ENCODE measurements around the gene CREB3L2. TPM values are rescaled to one million over a fixed set of nuclear protein-coding genes. Genes with fewer than 3 reads are reported as not detected.
"Not testable (repeated sequence)": the region's sequence is repeated elsewhere in the genome, so short reads cannot be mapped to it uniquely, and the experiment has no call there.

CREB3L2 gene
- polyA plus RNA-seq, 1 experiment: 57.8 TPM

GRCh38 chr7:137908106-137908505, 93.8 kb downstream of the CREB3L2 start:
- no peaks in the 10 kb centered on the region for H3K27me3 ChIP-seq (ENCODE audit: control insufficient read depth, insufficient read depth, low read length)
- POLR2A ChIA-PET: interaction anchor here (0.6 kb wide), 1 partner anchor 95 kb away, joined by 3 read pairs; no protein-coding TSS in a partner anchor

GRCh38 chr7:137906636-137907035, 95.2 kb downstream of the CREB3L2 start:
- ChIA-PET CTCF (interaction anchor here (0.8 to 9.9 kb wide), 3 partner anchors 100 to 832 kb away, joined by 3 to 365 read pairs (median 5); partner anchors contain the start of gene CREB3L2), POLR2A (interaction anchor here (0.6 kb wide), 1 partner anchor 96 kb away, joined by 3 read pairs; no protein-coding TSS in a partner anchor)
- H3K9me3 ChIP-seq (ENCODE audit: control insufficient read depth, insufficient read depth, low read length); DNase-seq (ENCODE audit: low read depth, low spot score); H3K4me3 ChIP-seq (ENCODE audit: low read depth, low read length); H3K27me3 ChIP-seq (ENCODE audit: control insufficient read depth, insufficient read depth, low read length); H3K27ac ChIP-seq (ENCODE audit: low read depth, low read length): not testable (repeated sequence)

More at GRCh38 chr7:137908106-137908505, 93.8 kb downstream of the CREB3L2 start:
- Histone ChIP-seq H3K4me3 (ENCODE audit: low read depth, low read length) (no peak overlapping the region), H3K27ac (ENCODE audit: low read depth, low read length) (no peak overlapping the region), H3K9me3 (ENCODE audit: control insufficient read depth, insufficient read depth, low read length) (no peaks in the 10 kb centered on the region)
- no peak for TF ChIP-seq CTCF (IDR thresholded peaks at IDR 0.05; ENCODE audit: low read depth, low read length)
- no peak for DNase-seq (ENCODE audit: low read depth, low spot score)
- CTCF ChIA-PET: interaction anchor here (1.3 to 9.9 kb wide), 2 partner anchors 98 to 282 kb away, joined by 4 to 365 read pairs; partner anchors contain the start of gene CREB3L2

- Histone ChIP-seq H3K9me3 (ENCODE audit: control insufficient read depth, insufficient read depth, low read length) (no peaks in the 10 kb centered on the region), H3K4me3 (ENCODE audit: low read depth, low read length) (no peak overlapping the region), H3K27ac (ENCODE audit: low read depth, low read length) (no peak overlapping the region), H3K27me3 (ENCODE audit: control insufficient read depth, insufficient read depth, low read length) (no peaks in the 10 kb centered on the region)
- 0 out of 2 replicates have a peak, but pooled peaks have one; percentile 1 for TF ChIP-seq CTCF (IDR thresholded peaks at IDR 0.05; ENCODE audit: low read depth, low read length)
- ChIA-PET POLR2A (interaction anchor here (1.0 to 1.2 kb wide), 2 partner anchors 9 to 38 kb away, joined by 3 read pairs; no protein-coding TSS in a partner anchor), CTCF (interaction anchor here (1.0 to 9.9 kb wide), 8 partner anchors 23 to 303 kb away, joined by 3 to 365 read pairs (median 12); partner anchors contain the start of gene CREB3L2)
- no peak for DNase-seq (ENCODE audit: low read depth, low spot score)
Measured at GRCh38 chr7:137904833-137905232, 97.1 kb downstream of the CREB3L2 start.

- Histone ChIP-seq H3K27me3 (ENCODE audit: control insufficient read depth, insufficient read depth, low read length) (no peaks in the 10 kb centered on the region), H3K27ac (ENCODE audit: low read depth, low read length) (peak overlapping the region; percentile 39), H3K9me3 (ENCODE audit: control insufficient read depth, insufficient read depth, low read length) (no peaks in the 10 kb centered on the region), H3K4me3 (ENCODE audit: low read depth, low read length) (no peak overlapping the region)
- ChIA-PET POLR2A (interaction anchor here (1.0 to 1.2 kb wide), 2 partner anchors 8 to 50 kb away, joined by 3 read pairs; no protein-coding TSS in a partner anchor), CTCF (interaction anchor here (0.7 to 9.9 kb wide), 27 partner anchors 9 to 835 kb away, joined by 3 to 365 read pairs (median 5); partner anchors contain the start of gene CREB3L2)
- peak; percentile 72 for TF ChIP-seq CTCF (IDR thresholded peaks at IDR 0.05; ENCODE audit: low read depth, low read length)
- DNase-seq (ENCODE audit: low read depth, low spot score): peak; percentile 50
Measured at GRCh38 chr7:137903382-137904169, 98.3 kb downstream of the CREB3L2 start.

- POLR2A ChIA-PET: no interaction called here
- Histone ChIP-seq H3K4me3 (ENCODE audit: low read depth, low read length) (no peak overlapping the region), H3K9me3 (ENCODE audit: control insufficient read depth, insufficient read depth, low read length) (no peaks in the 10 kb centered on the region), H3K27me3 (ENCODE audit: control insufficient read depth, insufficient read depth, low read length) (no peaks in the 10 kb centered on the region), H3K27ac (ENCODE audit: low read depth, low read length) (no peak overlapping the region)
- CTCF ChIA-PET: interaction anchor here (1.0 to 9.9 kb wide), 14 partner anchors 10 to 293 kb away, joined by 3 to 365 read pairs (median 6); partner anchors contain the start of gene CREB3L2
- no peak for DNase-seq (ENCODE audit: low read depth, low spot score)
- no peak for TF ChIP-seq CTCF (IDR thresholded peaks at IDR 0.05; ENCODE audit: low read depth, low read length)
Measured at GRCh38 chr7:137900137-137900536, 101.7 kb downstream of the CREB3L2 start.

All from AG04450 (cell line).